Thyroid gland (tissue), 4 donors: Measurements from ENCODE around the gene PSMD1. TPM values are rescaled to one million over a fixed set of nuclear protein-coding genes. Genes with fewer than 3 reads are reported as not detected.
"Not testable (repeated sequence)": the region's sequence is repeated elsewhere in the genome, so short reads cannot be mapped to it uniquely, and the experiment has no call there.

Experiments used
- DNase-seq, 2 donors: peaks; one replicate each; pipeline ENCODE4 v3.0.0-alpha.2; 2019
- H3K27ac ChIP-seq, 3 donors: fragments of 200-600 bp; sonication (generic); 1 replicate in 2 of 3; 2 replicates in 1 of 3; pipeline ENCODE4 v1.5.1; 2016 to 2019; ENCODE audit warnings: mild to moderate bottlenecking in 1 of 3, moderate library complexity in 1 of 3
- H3K27me3 ChIP-seq: fragments of 200-600 bp; sonication (generic); one replicate; pipeline ENCODE4 v1.5.1; 2019
- H3K36me3 ChIP-seq, 2 donors: fragments of 200-600 bp; sonication (generic); one replicate each; pipeline ENCODE4 v1.5.1; 2016 to 2019
- H3K4me1 ChIP-seq, 2 donors: fragments of 200-600 bp; sonication (generic); one replicate each; pipeline ENCODE4 v1.5.1; 2017 to 2019
- H3K4me3 ChIP-seq, 3 donors: fragments of 200-600 bp; sonication (generic); replicated peaks in 1 of 3; 1 replicate in 2 of 3; 2 replicates in 1 of 3; pipeline ENCODE4 v1.5.1; 2016; ENCODE audit warnings: mild to moderate bottlenecking in 1 of 3
- H3K9me3 ChIP-seq: fragments of 200-600 bp; sonication (generic); one replicate; pipeline ENCODE4 v1.5.1; 2017
- POLR2A ChIP-seq, 2 donors: fragments of 450-650 bp; IDR thresholded peaks; one replicate each; pipeline ENCODE4 v1.6.1; 2017; ENCODE audit warnings: antibody characterized with exemption in 2 of 2, mild to moderate bottlenecking in 2 of 2, moderate library complexity in 1 of 2
- WGBS, 2 donors: methylation state at CpG; one replicate each; pipeline ENCODE4 v1.1.5; 2017; 5-methylcytosine and 5-hydroxymethylcytosine counted together
- intact Hi-C: fragments of 100-400 bp; cut with DNase I; formaldehyde crosslinking; loops from one replicate; pipeline ENCODE4 v1.15.1; 2023
- total RNA-seq, 4 donors: library from RNA; depleted of rRNA; stranded (reverse); fragments of >200 nt; gene quantifications; one replicate each; pipeline ENCODE4 v1.2.3, GENCODE V29; 2016
- TF ChIP-seq, protein P1 (sequence below), 6 experiments: fragments of 200-600 bp in 3 of 6; fragments of 450-650 bp in 3 of 6; sonication (generic) in 3 of 6; IDR thresholded peaks; one replicate each; pipeline ENCODE4 v1.5.1; 2016 to 2019; ENCODE audit warnings: antibody characterized with exemption in 6 of 6, mild to moderate bottlenecking in 2 of 6, inconsistent platforms in 1 of 6, moderate library complexity in 1 of 6

PSMD1 gene
- total RNA-seq, 4 donors from 2014 or later: 60.2 to 98.7 (median 78.4) TPM

DNA sequence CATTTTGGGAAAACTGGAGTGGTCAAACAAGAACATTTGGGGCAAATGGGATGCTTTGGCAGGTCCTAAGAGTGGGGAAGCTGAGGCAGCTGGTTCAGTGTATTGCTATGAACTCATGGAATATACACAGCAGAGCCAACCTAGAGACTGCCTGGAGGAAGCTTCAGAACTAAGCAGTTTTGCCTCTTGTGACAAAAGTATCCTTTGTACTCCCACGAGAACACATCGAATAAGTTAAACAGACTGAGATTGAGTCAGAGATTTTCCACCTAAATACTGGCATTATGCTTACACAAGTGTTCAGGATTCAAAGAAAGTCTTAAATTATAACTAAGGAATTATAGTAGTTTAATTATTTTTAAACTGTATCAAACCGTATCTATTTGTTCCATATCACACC, 136.5 kb downstream of the PSMD1 start:
- TF ChIP-seq, protein P1, sequence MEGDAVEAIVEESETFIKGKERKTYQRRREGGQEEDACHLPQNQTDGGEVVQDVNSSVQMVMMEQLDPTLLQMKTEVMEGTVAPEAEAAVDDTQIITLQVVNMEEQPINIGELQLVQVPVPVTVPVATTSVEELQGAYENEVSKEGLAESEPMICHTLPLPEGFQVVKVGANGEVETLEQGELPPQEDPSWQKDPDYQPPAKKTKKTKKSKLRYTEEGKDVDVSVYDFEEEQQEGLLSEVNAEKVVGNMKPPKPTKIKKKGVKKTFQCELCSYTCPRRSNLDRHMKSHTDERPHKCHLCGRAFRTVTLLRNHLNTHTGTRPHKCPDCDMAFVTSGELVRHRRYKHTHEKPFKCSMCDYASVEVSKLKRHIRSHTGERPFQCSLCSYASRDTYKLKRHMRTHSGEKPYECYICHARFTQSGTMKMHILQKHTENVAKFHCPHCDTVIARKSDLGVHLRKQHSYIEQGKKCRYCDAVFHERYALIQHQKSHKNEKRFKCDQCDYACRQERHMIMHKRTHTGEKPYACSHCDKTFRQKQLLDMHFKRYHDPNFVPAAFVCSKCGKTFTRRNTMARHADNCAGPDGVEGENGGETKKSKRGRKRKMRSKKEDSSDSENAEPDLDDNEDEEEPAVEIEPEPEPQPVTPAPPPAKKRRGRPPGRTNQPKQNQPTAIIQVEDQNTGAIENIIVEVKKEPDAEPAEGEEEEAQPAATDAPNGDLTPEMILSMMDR (IDR thresholded peaks at IDR 0.05): no peak
- no peak for TF ChIP-seq POLR2A (IDR thresholded peaks at IDR 0.05)
- H3K36me3 ChIP-seq: no peaks in the 10 kb centered on the region
- H3K27me3 ChIP-seq: no peaks in the 10 kb centered on the region
- no peak for DNase-seq
- H3K9me3 ChIP-seq: no peaks in the 10 kb centered on the region
- 92 to 94% methylated on average over 3 of the region's 3 CpGs for WGBS, 2 donors
- peaks cover 8 to 30% of the 10 kb centered on the region in 2 donors for H3K4me1 ChIP-seq
- H3K27ac ChIP-seq: no peak overlapping the region
- intact Hi-C loops: loop anchor here (5.0 kb wide), 1 partner anchor 91 kb away; no protein-coding TSS in a partner anchor
- no peak overlapping the region for H3K4me3 ChIP-seq

DNA sequence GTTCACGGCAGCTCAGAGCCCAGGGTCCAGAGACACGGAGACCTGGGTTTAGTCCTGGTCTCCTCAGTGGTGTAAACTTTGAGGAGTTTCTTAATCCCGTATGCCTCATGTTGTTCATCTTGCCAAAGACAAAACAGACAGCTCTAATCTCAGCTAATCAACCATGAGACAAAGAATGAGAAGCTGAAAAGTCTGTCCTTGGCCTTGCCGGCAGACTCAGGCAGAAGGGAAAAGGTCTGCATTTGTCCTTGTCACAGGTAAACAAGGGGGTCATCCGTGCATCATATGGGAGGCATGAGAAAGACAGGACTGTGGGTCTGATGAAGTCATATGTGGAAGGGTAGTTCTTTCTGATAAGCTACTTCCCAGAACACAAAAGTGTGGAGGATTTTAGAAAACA, 139.9 kb downstream of the PSMD1 start:
- peaks cover 0 to 8% of the 10 kb centered on the region in 2 donors for H3K4me1 ChIP-seq
- WGBS, 2 donors: 89 to 94% methylated on average over 5 of the region's 5 CpGs
- DNase-seq: no peak
- no peak overlapping the region for H3K27ac ChIP-seq
- H3K4me3 ChIP-seq: no peak overlapping the region
- intact Hi-C loops: no loop called here
- H3K9me3 ChIP-seq: no peaks in the 10 kb centered on the region
- TF ChIP-seq POLR2A (IDR thresholded peaks at IDR 0.05): no peak
- TF ChIP-seq, protein P1 (IDR thresholded peaks at IDR 0.05): no peak
- no peaks in the 10 kb centered on the region for H3K27me3 ChIP-seq
- H3K36me3 ChIP-seq: no peaks in the 10 kb centered on the region

DNA sequence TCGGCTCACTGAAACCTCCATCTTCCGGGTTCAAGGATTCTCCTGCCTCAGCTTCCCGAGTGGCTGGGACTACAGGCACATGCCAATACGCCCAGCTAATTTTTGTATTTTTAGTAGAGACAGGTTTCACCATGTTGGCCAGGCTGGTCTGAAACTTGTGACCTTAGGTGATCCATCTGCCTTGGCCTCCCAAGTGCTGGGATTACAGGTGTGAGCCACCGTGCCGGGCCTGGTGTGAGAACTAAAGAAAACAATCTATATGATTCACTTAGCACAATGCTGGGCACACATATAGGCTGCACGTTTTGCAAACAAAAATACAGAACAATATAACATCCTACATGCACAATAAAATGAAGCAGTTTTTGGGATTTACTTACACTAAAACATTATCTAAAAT, 140.5 kb downstream of the PSMD1 start:
- H3K27ac ChIP-seq, DNase-seq, H3K4me3 ChIP-seq, H3K36me3 ChIP-seq, H3K4me1 ChIP-seq, intact Hi-C loops, H3K9me3 ChIP-seq, H3K27me3 ChIP-seq: not testable (repeated sequence)
- WGBS, 2 donors: 94 to 95% methylated on average over 7 of the region's 7 CpGs

DNA sequence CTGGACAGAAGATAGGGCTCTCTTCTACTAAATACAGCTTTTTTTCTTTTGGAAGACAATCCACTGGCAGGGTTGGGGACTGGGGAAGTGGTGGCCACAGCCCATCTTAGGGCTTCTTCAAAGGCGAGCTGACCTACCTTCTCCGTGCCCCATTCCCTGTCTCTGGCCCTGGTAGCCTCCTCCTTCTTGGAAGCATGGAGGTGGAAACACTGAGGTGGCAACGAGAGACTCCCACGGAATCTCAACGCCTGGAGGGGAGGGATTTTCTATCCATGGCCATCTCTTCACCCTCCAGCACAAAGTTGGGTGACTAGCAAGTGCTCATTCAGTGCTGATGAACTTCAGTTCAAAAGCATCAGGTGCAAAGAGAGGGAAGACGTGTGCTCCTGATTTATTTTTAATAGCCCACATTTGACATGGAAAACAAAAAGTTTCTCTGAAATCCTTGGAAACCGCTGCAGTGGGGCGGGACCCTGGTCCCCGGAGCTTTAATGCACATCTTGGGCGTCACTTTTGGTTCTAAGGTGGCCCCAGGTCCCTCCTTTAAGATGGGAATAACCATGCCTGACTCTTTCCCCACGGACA, 141.1 kb downstream of the PSMD1 start:
- H3K36me3 ChIP-seq: no peaks in the 10 kb centered on the region
- peaks cover 0 to 6% of the 10 kb centered on the region in 2 donors for H3K4me1 ChIP-seq
- DNase-seq: no peak
- intact Hi-C loops: no loop called here
- peak overlapping the region; percentile 51 to 97 (median 60) for H3K4me3 ChIP-seq
- no peaks in the 10 kb centered on the region for H3K9me3 ChIP-seq
- no peaks in the 10 kb centered on the region for H3K27me3 ChIP-seq
- peak overlapping the region in 1 of 3 donors; percentile 34 for H3K27ac ChIP-seq
- WGBS, 2 donors: 21 to 25% methylated on average over 9 to 11 of the region's 11 CpGs
- no peak for TF ChIP-seq POLR2A (IDR thresholded peaks at IDR 0.05)
- TF ChIP-seq, protein P1 (IDR thresholded peaks at IDR 0.05): no peak

DNA sequence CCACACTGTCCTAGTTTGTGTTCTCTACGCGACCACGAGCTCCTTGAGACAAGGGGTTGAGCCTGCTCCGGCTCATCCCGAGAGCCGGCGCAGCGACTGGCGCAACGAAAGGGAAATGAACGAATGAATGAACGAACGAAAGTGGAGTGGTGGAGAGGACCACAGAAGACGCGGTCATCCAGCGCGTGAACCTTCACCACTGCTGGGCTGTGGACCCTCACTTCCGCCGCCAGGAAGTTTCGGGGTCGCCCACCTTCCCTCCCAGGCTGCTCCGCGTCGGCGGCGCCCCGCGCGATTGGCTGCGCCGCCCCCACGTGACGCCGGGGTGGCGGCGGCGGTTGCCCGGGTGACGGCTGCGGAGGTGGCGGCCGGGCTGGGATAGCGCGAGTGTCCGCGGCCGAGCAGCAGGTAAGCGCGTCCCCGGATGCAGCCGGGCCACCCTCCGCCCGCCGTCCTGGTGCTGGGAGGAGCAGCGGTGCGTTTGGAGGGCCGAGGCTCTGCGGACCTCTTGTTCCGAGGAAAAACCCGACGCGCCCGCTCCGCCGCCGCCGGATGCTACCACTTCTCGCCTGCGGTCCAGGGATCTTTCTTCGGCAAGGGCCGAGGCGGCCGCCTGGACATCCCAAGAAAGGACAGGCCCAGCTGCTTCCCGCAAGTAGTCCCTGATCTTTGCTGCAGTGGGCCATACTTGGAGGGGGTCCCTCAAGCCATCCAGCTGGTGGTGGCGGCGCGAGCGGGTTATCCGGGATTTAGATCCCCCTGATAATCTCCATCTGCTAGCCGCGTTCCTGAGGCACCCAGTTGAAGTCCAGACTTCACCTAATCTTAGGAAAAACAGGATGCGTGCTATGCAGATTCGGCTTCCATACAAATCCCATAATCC, 141.9 kb downstream of the PSMD1 start, which contains the start of gene ARMC9:
Gene ARMC9 (plus strand): TSS at position 341 of the 883 bp plus-strand sequence. CDS start 7,608 bp downstream, outside the sequence.
- intact Hi-C loops: no loop called here
- Histone ChIP-seq H3K36me3 (no peaks in the 10 kb centered on the region), H3K4me3 (peak within 1 kb of the TSS; percentile 51 to 97 (median 60)), H3K4me1 (peaks cover 0 to 6% of the 10 kb centered on the region in 2 donors), H3K9me3 (no peaks in the 10 kb centered on the region), H3K27me3 (no peaks in the 10 kb centered on the region), H3K27ac (peak within 1 kb of the TSS in 1 of 3 donors; percentile 34)
- peak; percentile 79 to 83 for DNase-seq
- TF ChIP-seq, protein P1 (IDR thresholded peaks at IDR 0.05): peak in 1 of 6 experiments; percentile 15
- TF ChIP-seq POLR2A (IDR thresholded peaks at IDR 0.05): peak in 1 of 2 donors; percentile 69
- WGBS, 2 donors: 1 to 2% methylated on average over 24 to 31 of the region's 83 CpGs
